Thyroid gland (tissue), 4 donors: Measurements from ENCODE around the gene ATE1. TPM values are rescaled to one million over a fixed set of nuclear protein-coding genes. Genes with fewer than 3 reads are reported as not detected.

ENCODE experiments used
- DNase-seq, 2 donors: peaks; one replicate each; pipeline ENCODE4 v3.0.0-alpha.2; 2019
- H3K27ac ChIP-seq, 3 donors: fragments of 200-600 bp; sonication (generic); 1 replicate in 2 of 3; 2 replicates in 1 of 3; pipeline ENCODE4 v1.5.1; 2016 to 2019; ENCODE audit warnings: mild to moderate bottlenecking in 1 of 3, moderate library complexity in 1 of 3
- H3K27me3 ChIP-seq: fragments of 200-600 bp; sonication (generic); one replicate; pipeline ENCODE4 v1.5.1; 2019
- H3K36me3 ChIP-seq, 2 donors: fragments of 200-600 bp; sonication (generic); one replicate each; pipeline ENCODE4 v1.5.1; 2016 to 2019
- H3K4me1 ChIP-seq, 2 donors: fragments of 200-600 bp; sonication (generic); one replicate each; pipeline ENCODE4 v1.5.1; 2017 to 2019
- H3K4me3 ChIP-seq, 3 donors: fragments of 200-600 bp; sonication (generic); replicated peaks in 1 of 3; 1 replicate in 2 of 3; 2 replicates in 1 of 3; pipeline ENCODE4 v1.5.1; 2016; ENCODE audit warnings: mild to moderate bottlenecking in 1 of 3
- H3K9me3 ChIP-seq: fragments of 200-600 bp; sonication (generic); one replicate; pipeline ENCODE4 v1.5.1; 2017
- CTCF ChIP-seq, 6 experiments: fragments of 200-600 bp in 3 of 6; fragments of 450-650 bp in 3 of 6; sonication (generic) in 3 of 6; IDR thresholded peaks; one replicate each; pipeline ENCODE4 v1.5.1; 2016 to 2019; ENCODE audit warnings: antibody characterized with exemption in 6 of 6, mild to moderate bottlenecking in 2 of 6, inconsistent platforms in 1 of 6, moderate library complexity in 1 of 6
- POLR2A ChIP-seq, 2 donors: fragments of 450-650 bp; IDR thresholded peaks; one replicate each; pipeline ENCODE4 v1.6.1; 2017; ENCODE audit warnings: antibody characterized with exemption in 2 of 2, mild to moderate bottlenecking in 2 of 2, moderate library complexity in 1 of 2
- WGBS, 2 donors: methylation state at CpG; one replicate each; pipeline ENCODE4 v1.1.5; 2017; 5-methylcytosine and 5-hydroxymethylcytosine counted together
- intact Hi-C: fragments of 100-400 bp; cut with DNase I; formaldehyde crosslinking; loops from one replicate; pipeline ENCODE4 v1.15.1; 2023
- total RNA-seq, 4 donors: library from RNA; depleted of rRNA; stranded (reverse); fragments of >200 nt; gene quantifications; one replicate each; pipeline ENCODE4 v1.2.3, GENCODE V29; 2016

The ATE1 gene
- total RNA-seq, 4 donors from 2014 or later = 47.3 to 66.0 (median 58.0) TPM

GRCh38 chr10:121736315-121737130 is 191.3 kb downstream of the ATE1 start:
- no peaks in the 10 kb centered on the region for H3K4me1 ChIP-seq
- intact Hi-C loops = loop anchor here (5.0 to 10.0 kb wide), 2 partner anchors 122 to 794 kb away; no protein-coding TSS in a partner anchor
- H3K9me3 ChIP-seq = no peaks in the 10 kb centered on the region
- no peak for DNase-seq
- H3K27ac ChIP-seq = no peak overlapping the region
- no peaks in the 10 kb centered on the region for H3K36me3 ChIP-seq
- TF ChIP-seq POLR2A (IDR thresholded peaks at IDR 0.05) (no peak), CTCF (IDR thresholded peaks at IDR 0.05) (no peak)
- H3K4me3 ChIP-seq = no peak overlapping the region
- H3K27me3 ChIP-seq = no peaks in the 10 kb centered on the region
- WGBS, 2 donors = 76 to 84% methylated on average over 13 of the region's 13 CpGs

DNA sequence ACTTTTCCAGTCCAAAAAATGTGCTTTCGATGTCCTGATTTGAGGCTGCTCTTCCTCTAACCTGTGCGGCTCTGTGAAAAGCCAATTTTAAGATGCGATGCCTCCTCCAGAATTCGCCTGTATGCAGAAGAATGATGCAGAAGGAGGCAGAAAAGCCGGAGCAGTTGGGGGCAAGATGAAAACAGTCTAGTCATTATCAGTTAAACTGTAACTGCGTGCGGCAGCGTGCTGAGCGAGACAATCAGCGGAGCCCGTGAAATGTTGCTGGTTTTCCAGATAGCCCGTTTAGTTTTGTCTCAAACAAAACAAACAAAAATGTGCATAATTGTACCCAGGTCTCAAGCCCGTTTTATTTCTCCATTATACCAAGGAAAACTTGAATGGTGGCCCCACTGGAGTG is 192.6 kb downstream of the ATE1 start:
- no peak for TF ChIP-seq POLR2A (IDR thresholded peaks at IDR 0.05)
- TF ChIP-seq CTCF (IDR thresholded peaks at IDR 0.05) = no peak
- Histone ChIP-seq H3K4me3 (no peak overlapping the region), H3K27ac (no peak overlapping the region), H3K9me3 (no peaks in the 10 kb centered on the region), H3K4me1 (no peaks in the 10 kb centered on the region), H3K36me3 (no peaks in the 10 kb centered on the region), H3K27me3 (no peaks in the 10 kb centered on the region)
- no peak for DNase-seq
- 76 to 79% methylated on average over 13 of the region's 13 CpGs for WGBS, 2 donors
- intact Hi-C loops = loop anchor here (5.0 to 10.0 kb wide), 2 partner anchors 120 to 793 kb away; no protein-coding TSS in a partner anchor

GRCh38 chr10:121734589-121735045 is 193.2 kb downstream of the ATE1 start:
- intact Hi-C loops = loop anchor here (5.0 to 10.0 kb wide), 2 partner anchors 120 to 792 kb away; no protein-coding TSS in a partner anchor
- no peaks in the 10 kb centered on the region for H3K36me3 ChIP-seq
- H3K4me3 ChIP-seq = no peak overlapping the region
- H3K27ac ChIP-seq = no peak overlapping the region
- H3K27me3 ChIP-seq = no peaks in the 10 kb centered on the region
- no peaks in the 10 kb centered on the region for H3K4me1 ChIP-seq
- peak; percentile 6 to 19 for DNase-seq
- peak; percentile 34 to 73 (median 61) for TF ChIP-seq CTCF (IDR thresholded peaks at IDR 0.05)
- TF ChIP-seq POLR2A (IDR thresholded peaks at IDR 0.05) = no peak
- 14 to 28% methylated on average over 7 to 11 of the region's 11 CpGs for WGBS, 2 donors
- no peaks in the 10 kb centered on the region for H3K9me3 ChIP-seq

DNA sequence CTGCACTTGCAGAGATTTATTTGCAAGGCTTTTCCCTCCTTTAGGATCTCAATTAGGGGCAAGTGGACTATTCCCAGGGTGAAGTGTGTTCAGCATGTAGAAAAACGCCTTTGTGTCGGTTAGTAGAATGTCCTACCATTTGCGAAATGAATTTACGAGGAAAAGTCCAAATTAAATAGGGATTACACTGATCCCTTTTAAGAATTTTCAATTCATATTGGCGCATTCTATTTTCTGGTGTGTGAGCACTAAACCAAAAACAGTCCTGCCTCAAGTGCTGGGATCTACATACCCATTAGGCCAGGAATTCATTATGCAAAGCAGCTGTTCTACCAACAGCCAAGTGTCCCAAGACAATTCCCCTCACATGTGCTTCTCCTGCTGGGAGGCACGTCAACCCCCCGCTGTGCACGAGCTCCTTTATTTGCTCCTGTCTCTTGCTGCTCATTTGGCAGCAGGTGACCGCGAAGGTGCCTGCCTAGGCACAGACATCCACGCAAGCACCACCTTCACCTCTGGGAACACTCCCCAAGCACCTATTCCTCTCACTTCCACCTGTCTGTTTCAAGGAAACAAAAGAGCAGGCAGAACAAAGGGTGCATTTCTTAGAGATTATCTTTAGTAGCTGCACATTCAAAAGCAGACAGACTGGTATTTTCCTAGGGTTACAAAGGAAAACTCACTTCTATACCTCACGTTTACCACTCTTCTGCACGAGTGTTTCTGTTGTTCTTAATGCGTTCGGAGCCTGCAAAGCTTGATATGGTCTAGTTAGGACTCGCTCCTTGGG is 195.0 kb downstream of the ATE1 start:
- WGBS, 2 donors = 84 to 86% methylated on average over 16 of the region's 16 CpGs

More for the DNA sequence above, 195.0 kb downstream of the ATE1 start:
- H3K4me3 ChIP-seq = no peak overlapping the region
- DNase-seq = no peak
- H3K9me3 ChIP-seq = no peaks in the 10 kb centered on the region
- no peak for TF ChIP-seq CTCF (IDR thresholded peaks at IDR 0.05)
- TF ChIP-seq POLR2A (IDR thresholded peaks at IDR 0.05) = no peak
- H3K4me1 ChIP-seq = no peaks in the 10 kb centered on the region
- H3K27ac ChIP-seq = no peak overlapping the region
- H3K36me3 ChIP-seq = no peaks in the 10 kb centered on the region
- intact Hi-C loops = loop anchor here (10.0 kb wide), 1 partner anchor 118 kb away; no protein-coding TSS in a partner anchor
- no peaks in the 10 kb centered on the region for H3K27me3 ChIP-seq
